GM21381 (cell line): ENCODE results near the gene MAP2K5.

Experiments
- ATAC-seq: cut with Tn5 transposase; IDR thresholded peaks from one replicate; pipeline ENCODE4 v1.9.1; 2021; ENCODE audit warnings: mild to moderate bottlenecking, moderate library complexity; ENCODE audit not compliant: unreplicated experiment

Gene MAP2K5

DNA sequence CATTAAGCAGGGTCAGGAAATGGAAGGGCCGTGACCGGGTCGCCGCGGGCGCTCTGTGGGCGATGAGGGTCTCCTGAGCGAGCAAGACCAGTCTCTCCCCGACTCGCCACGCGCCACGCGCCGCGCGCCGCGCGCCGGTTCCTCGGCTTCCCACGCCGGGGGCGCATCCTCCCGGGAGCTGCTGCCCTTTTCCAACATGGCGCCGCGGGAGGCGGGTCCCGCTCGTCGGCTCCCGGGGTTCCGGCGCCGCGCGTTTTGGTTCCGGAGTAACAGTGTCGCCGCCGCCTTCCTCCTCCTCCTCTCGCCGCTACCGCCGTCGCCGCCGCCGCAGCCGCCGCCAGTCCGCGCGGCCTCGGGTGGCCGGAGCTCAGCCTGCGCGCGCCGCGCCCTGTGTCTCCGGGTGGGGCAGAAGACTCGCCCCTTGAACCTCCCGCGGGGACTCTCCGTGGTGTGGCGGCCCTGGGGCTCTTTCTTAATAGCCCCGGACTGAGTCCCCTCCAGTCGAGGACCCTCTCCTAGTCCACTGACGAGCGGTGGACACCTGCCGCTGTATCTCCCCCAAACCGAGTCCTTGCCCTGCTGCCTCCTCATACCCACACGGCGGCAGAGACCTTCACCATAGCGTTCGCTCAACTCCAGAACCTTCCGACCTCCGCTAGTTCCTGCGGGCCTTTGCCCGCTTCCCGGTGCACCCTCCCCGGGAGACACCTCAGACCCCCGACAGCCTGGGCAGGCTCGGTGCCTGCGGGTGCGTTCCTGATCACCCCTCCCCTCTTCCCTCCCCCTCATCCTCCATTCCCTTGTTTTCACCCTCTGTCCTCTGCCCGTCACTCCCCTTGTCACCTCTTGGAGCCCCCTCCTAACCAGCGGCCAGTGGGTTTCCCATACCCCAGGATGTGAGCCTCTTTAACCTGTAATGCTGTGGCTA is at the start of gene MAP2K5:
Gene MAP2K5, plus strand, starts transcription at position 284 of the 928 bp plus-strand sequence. Its CDS starts 633 bp downstream, at position 917.
- no peak for ATAC-seq

DNA sequence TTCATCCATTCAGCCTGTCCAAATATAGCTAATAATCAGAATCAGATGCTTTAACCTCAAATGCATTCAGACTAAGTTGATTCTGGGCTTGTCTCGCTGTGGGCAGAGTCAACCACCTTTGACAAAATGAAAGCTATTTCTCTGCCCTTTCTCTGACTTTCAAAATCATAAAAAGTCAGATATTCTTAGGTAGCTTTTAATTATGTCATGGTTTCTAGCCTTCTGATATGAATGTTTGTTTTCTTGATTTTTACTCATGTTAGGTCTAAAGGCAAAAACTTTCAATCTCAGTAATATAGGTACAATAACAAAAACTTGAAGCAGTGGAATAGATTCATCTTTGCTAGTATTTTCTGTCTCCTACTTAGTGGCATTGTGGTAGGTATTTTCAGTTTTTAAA is 46.9 kb upstream of the MAP2K5 start:
- no peak for ATAC-seq

DNA sequence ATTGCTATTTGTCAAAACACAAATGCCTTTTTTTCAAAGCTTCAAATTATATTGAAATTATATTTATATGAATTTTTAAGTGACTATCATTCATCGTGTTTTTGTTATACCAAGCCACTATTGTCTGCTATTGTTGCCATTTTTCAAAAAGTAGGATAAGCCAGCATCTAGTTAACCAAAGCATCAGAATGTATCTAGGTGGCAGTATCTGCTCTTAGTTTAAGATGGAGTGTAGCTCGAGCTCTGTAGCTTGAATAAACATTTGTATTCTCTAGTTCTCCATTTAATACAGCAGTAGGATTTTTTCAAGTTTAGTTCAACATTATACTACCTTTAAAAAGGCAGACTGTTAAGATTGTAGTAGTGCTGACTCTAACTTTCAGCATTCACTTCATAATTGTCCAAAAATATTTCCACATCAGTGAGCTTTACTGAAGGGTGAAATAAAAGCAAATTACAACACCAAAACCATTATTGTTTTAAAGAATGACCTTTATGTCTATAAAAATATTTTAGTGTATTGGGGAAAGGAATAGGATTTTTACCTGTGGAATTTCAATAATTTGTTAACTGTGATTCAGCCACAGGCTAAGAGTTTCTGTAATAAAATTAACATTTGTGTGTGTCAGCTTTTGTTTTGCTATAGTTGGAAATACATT is 41.2 kb upstream of the MAP2K5 start:
- no peak for ATAC-seq

- no peak for ATAC-seq
These were observed 40.6 kb upstream of the MAP2K5 start for GRCh38 chr15:67501836-67502461.

DNA sequence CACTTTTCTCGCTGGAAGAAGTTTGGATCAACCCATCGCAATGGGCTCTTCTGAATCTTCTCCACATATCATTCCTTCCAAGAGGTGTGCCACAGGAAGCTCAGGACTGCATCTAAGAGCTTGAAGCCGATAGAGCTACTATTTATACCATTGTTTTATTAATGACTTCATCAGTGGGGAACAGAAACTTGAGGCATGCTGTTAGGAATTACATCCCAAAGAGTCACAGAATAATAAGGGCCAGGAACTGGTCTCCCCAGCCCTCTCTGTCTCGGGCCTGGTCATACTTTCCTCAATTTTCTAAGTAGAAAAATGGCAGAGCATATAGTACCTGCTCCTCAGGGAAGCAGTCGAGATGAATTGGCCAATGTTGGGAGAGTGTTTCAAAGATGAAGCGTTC is 38.4 kb upstream of the MAP2K5 start:
- ATAC-seq: no peak

DNA sequence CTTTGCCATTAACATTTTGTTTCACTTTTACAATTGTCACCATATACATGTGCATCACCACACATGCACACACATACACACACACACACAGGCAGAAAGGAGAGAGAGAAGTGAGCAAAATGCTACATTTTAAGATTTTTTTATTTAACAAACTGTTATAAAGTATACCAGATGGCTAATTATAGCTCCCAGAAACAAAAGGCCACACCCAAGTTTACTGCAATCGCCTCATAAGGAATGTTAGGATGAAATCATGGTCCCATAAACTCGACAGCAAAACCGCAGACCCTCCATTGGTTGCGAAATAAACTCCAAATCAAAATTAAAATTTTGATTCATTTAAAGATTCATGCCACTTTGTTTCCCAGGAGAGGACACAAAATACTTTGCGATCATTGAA is 37.7 kb upstream of the MAP2K5 start:
- no peak for ATAC-seq

DNA sequence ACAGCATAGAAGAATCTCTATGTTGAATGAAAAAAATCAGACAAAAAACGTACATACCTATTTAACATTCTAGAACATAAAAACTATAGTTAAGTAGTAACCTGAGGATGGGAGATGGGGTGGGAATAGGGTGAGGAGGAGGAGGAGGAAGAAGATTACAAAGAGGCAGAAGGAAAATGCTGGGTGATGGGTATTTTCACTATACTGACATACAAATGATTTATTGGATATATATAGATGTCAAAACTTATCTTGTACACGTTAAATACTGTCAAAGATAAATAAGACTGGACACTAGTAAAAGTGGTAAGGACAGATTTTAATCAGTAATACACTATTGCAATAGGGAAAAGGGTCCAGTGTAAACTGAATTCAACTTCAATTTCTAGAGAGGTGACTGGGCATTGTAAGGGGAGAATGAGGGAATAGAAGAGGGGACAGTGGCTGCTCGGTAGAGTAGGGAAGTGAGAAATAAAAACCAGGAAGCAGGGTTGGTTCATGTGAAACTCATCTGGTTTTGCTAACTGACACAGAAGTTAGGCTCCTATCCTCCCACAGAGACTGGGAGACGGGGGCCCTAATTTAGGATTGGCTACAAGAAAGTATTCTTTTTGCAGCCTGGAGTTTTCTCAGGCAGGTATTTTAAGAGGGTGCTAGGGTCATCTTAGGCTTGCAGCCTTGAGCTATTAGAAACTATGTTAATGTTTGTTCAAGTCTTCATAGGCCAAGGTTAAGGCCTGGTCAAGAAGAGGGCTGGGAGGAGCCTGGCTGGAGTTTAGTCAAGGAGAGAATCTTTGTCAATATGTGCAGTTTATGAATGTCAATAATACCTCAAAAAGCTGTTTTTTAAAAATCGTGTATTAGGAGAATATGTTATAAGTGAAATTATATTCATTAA is 36.6 kb upstream of the MAP2K5 start:
- ATAC-seq: no peak

GRCh38 chr15:67506775-67507747 is 35.4 kb upstream of the MAP2K5 start:
- no peak for ATAC-seq

DNA sequence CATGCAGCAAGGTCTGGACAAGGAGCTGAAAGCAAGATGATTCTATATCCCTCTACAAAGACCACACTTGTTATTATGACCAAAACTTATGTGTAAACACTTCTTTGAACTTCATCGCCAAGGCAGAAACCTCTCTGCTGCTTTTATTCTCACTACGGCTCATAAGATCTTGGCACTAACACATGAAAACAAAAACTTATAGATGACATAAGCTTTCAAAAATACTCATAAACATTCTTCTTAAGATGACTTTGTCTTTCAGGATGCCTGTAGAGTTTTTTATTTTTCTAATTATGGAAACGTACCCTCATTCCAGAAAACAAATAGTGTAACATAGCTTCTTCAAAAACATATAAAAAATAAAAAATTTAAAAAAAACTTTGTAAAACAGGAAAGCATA is 34.1 kb upstream of the MAP2K5 start:
- no peak for ATAC-seq

DNA sequence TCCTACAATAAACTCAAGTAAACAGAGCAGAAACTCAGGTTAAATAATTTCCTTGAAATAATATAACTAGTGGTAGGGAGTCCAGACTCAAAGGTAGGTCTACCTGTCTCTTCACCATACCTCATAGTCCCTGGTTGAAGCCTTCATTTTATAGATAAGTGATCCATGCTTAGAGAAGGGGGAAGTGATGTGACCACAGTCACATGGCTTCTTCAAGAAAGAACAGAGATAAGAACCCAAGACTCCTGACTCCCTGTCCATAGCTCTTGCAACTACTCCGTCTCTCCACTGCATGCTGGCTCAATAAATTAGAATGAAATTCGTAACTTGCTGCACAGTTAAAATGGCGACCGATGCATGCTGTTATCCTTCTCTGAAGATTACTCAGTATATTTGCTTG is 32.6 kb upstream of the MAP2K5 start:
- ATAC-seq: no peak

GRCh38 chr15:67510597-67511190 is 31.8 kb upstream of the MAP2K5 start:
- no peak for ATAC-seq

- no peak for ATAC-seq
These were observed 30.9 kb upstream of the MAP2K5 start for GRCh38 chr15:67511606-67512005.

DNA sequence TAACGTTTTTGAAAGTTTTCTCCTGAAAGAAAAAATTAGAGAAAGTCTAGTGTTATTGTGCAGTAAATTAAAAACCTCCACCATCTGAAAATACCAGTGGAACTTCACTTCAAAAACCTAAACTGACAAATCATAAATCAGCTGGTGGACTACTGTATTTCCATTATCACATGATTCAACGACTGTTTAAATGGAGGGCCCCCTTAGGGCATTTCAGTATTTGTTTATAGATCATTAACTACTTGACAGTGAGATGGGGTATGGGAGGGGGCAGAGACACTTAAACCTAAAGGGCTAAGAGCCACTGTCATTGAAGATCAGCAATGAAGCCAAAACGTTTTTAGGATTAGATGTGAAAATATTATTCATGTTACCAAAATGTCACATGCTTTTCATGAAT is 30.4 kb upstream of the MAP2K5 start:
- ATAC-seq: no peak

- no peak for ATAC-seq
These were observed 29.4 kb upstream of the MAP2K5 start for GRCh38 chr15:67512933-67513714.

GRCh38 chr15:67515090-67515489 is 27.4 kb upstream of the MAP2K5 start:
- ATAC-seq: no peak

GRCh38 chr15:67515557-67515956 is 26.9 kb upstream of the MAP2K5 start:
- no peak for ATAC-seq

DNA sequence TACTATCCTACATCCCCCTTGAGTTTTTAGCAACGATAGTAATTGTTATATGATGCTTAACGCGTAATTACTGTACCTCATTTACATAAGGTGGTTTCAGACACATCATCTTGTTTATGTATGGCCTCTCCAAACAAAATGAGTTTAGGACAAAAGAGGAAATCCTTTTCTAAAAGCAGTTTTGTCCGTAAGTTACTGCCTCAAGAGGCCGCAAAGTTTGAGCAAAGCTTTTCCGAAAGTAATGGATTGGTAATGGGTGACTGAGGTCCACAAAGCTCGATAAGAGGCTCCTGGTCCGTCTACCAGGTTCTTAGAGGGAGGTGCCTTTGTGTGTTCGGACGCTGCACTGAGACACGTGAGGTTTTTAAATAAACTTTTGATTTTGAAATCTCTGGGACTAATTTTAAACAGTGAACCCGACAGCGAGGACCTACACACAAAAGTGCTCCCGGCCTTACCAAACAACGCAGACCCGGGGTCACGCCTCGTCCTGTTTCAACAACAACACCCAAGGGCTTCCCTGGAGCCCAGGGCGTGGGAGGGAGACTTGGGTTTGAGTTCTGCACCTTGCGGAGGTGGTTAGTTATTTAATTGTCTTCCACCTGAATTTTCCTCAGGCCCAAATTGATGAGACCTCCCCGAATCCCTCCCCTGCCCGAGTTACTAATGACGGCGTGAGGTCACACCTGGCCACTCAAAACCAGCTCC is 22.0 kb upstream of the MAP2K5 start:
- ATAC-seq: no peak
